ENCODE measurements around the gene ADGRA3. TPM values are rescaled to one million over a fixed set of nuclear protein-coding genes. Genes with fewer than 3 reads are reported as not detected.

The ADGRA3 gene
- total RNA-seq, 4 donors from 2014 or later, result 14.9 to 26.3 (median 20.2) TPM

GRCh38 chr4:22428441-22428840 is 87.4 kb downstream of the ADGRA3 start:
- no peak for DNase-seq (ENCODE audit: low spot score in 2 of 2)
- H3K27ac ChIP-seq, result no peak overlapping the region
- no peaks in the 10 kb centered on the region for H3K4me1 ChIP-seq
- no peak overlapping the region for H3K4me3 ChIP-seq
- 91 to 93% methylated on average over 4 of the region's 4 CpGs for WGBS, 2 donors
- H3K36me3 ChIP-seq, result peaks cover 0 to 9% (median 0%) of the 10 kb centered on the region in 3 donors
- TF ChIP-seq EP300 (IDR thresholded peaks at IDR 0.05), result no peak
- TF ChIP-seq, protein P1, sequence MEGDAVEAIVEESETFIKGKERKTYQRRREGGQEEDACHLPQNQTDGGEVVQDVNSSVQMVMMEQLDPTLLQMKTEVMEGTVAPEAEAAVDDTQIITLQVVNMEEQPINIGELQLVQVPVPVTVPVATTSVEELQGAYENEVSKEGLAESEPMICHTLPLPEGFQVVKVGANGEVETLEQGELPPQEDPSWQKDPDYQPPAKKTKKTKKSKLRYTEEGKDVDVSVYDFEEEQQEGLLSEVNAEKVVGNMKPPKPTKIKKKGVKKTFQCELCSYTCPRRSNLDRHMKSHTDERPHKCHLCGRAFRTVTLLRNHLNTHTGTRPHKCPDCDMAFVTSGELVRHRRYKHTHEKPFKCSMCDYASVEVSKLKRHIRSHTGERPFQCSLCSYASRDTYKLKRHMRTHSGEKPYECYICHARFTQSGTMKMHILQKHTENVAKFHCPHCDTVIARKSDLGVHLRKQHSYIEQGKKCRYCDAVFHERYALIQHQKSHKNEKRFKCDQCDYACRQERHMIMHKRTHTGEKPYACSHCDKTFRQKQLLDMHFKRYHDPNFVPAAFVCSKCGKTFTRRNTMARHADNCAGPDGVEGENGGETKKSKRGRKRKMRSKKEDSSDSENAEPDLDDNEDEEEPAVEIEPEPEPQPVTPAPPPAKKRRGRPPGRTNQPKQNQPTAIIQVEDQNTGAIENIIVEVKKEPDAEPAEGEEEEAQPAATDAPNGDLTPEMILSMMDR (IDR thresholded peaks at IDR 0.05), result no peak
- TF ChIP-seq POLR2A (IDR thresholded peaks at IDR 0.05), result no peak
- no peaks in the 10 kb centered on the region for H3K27me3 ChIP-seq
- H3K9me3 ChIP-seq, result no peaks in the 10 kb centered on the region

GRCh38 chr4:22427675-22428074 is 88.2 kb downstream of the ADGRA3 start:
- Histone ChIP-seq H3K9me3 (no peaks in the 10 kb centered on the region), H3K4me1 (no peaks in the 10 kb centered on the region), H3K36me3 (peaks cover 0 to 14% (median 0%) of the 10 kb centered on the region in 3 donors), H3K27me3 (no peaks in the 10 kb centered on the region), H3K27ac (no peak overlapping the region), H3K4me3 (no peak overlapping the region)
- DNase-seq (ENCODE audit: low spot score in 2 of 2), result no peak
- TF ChIP-seq EP300 (IDR thresholded peaks at IDR 0.05) (no peak), POLR2A (IDR thresholded peaks at IDR 0.05) (no peak)
- TF ChIP-seq, protein P1 (IDR thresholded peaks at IDR 0.05), result no peak
- 72 to 76% methylated on average over 3 of the region's 3 CpGs for WGBS, 2 donors

DNA sequence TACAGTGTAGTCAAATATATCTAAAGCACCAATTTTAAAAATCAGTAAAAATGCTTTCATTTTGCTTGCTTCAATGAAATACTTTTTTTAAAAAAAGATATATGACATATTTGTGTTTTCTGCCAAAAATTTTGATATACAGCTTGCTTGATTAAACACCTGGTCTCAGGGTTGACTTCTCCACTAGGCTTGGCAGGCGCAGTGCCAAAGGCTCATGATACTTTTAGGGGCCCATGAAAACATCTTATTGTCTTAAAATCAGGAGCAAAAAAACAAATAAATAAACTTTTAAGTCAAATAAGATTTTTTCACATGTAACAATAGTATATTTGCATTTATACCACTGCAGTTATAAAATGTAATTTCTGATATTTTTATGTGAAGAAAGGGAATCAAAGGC is 95.6 kb downstream of the ADGRA3 start:
- peaks cover 0 to 23% (median 0%) of the 10 kb centered on the region in 3 donors for H3K36me3 ChIP-seq
- 93 to 98% methylated on average over 1 of the region's 1 CpG for WGBS, 2 donors
- DNase-seq (ENCODE audit: low spot score in 2 of 2), result no peak
- H3K27me3 ChIP-seq, result no peaks in the 10 kb centered on the region
- H3K9me3 ChIP-seq, result no peaks in the 10 kb centered on the region
- no peaks in the 10 kb centered on the region for H3K4me1 ChIP-seq
- no peak overlapping the region for H3K27ac ChIP-seq
- TF ChIP-seq, protein P1 (IDR thresholded peaks at IDR 0.05), result no peak
- no peak overlapping the region for H3K4me3 ChIP-seq

DNA sequence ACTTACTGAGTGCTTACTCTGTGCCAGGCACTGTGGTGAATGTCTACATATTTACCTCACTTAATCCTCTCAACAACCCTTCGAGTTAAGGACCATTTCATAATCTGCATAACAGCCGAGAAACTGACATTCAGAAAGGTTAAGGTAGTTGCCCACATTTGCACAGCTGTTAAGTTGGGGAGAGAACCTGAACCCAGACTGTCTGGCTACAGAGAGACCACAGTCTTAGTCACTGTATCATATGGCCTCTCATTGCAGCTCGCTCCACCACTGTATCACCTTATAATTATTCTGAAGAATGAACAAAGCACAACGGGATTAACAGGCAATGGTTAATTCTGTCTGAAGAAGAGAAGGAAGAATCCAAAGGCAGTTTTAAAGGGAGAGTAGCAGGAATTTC is 98.5 kb downstream of the ADGRA3 start:
- no peaks in the 10 kb centered on the region for H3K27me3 ChIP-seq
- WGBS, 2 donors, result 80 to 85% methylated on average over 4 of the region's 4 CpGs
- H3K4me1 ChIP-seq, result no peaks in the 10 kb centered on the region
- no peak overlapping the region for H3K27ac ChIP-seq
- peaks cover 0 to 21% (median 0%) of the 10 kb centered on the region in 3 donors for H3K36me3 ChIP-seq
- no peak for DNase-seq (ENCODE audit: low spot score in 2 of 2)
- no peak overlapping the region for H3K4me3 ChIP-seq
- no peaks in the 10 kb centered on the region for H3K9me3 ChIP-seq
- TF ChIP-seq POLR2A (IDR thresholded peaks at IDR 0.05) (no peak), EP300 (IDR thresholded peaks at IDR 0.05) (no peak)
- TF ChIP-seq, protein P1 (IDR thresholded peaks at IDR 0.05), result no peak

GRCh38 chr4:22416403-22416802 is 99.5 kb downstream of the ADGRA3 start:
- Histone ChIP-seq H3K9me3 (no peaks in the 10 kb centered on the region), H3K4me3 (no peak overlapping the region), H3K27me3 (no peaks in the 10 kb centered on the region), H3K36me3 (peaks cover 0 to 23% (median 0%) of the 10 kb centered on the region in 3 donors), H3K4me1 (no peaks in the 10 kb centered on the region), H3K27ac (no peak overlapping the region)
- DNase-seq (ENCODE audit: low spot score in 2 of 2), result no peak
- whole genome bisulfite sequencing, 2 donors, result 17 to 26% methylated on average over 3 of the region's 3 CpGs
- TF ChIP-seq, protein P1 (IDR thresholded peaks at IDR 0.05), result no peak
- TF ChIP-seq EP300 (IDR thresholded peaks at IDR 0.05) (no peak), POLR2A (IDR thresholded peaks at IDR 0.05) (no peak)

Data from tibial nerve (tissue), 4 donors.